Lower leg skin (tissue), 4 donors: ENCODE data around the gene PARM1. TPM values are rescaled to one million over a fixed set of nuclear protein-coding genes. Genes with fewer than 3 reads are reported as not detected.

Source experiments
- DNase-seq, 2 donors: peaks; one replicate each; pipeline ENCODE4 v3.0.0-alpha.2; 2019; ENCODE audit warnings: low spot score in 2 of 2
- H3K4me3 ChIP-seq: fragments of 200-600 bp; sonication (generic); 2 replicates; pipeline ENCODE4 v1.5.1; 2017; ENCODE audit warnings: mild to moderate bottlenecking, low read depth; ENCODE audit not compliant: poor library complexity, severe bottlenecking
- CTCF ChIP-seq, 3 donors: fragments of 450-650 bp; IDR thresholded peaks; one replicate each; pipeline ENCODE4 v1.5.1; 2016; ENCODE audit warnings: antibody characterized with exemption in 3 of 3, mild to moderate bottlenecking in 3 of 3, moderate library complexity in 2 of 3
- POLR2A ChIP-seq, 2 donors: fragments of 450-650 bp; IDR thresholded peaks; one replicate each; pipeline ENCODE4 v1.6.1; 2016 to 2017; ENCODE audit warnings: antibody characterized with exemption in 2 of 2, mild to moderate bottlenecking in 1 of 2, moderate library complexity in 1 of 2
- WGBS, 2 donors: methylation state at CpG; one replicate each; pipeline ENCODE4 v1.1.5; 2018; 5-methylcytosine and 5-hydroxymethylcytosine counted together
- intact Hi-C: fragments of 100-400 bp; cut with DNase I; formaldehyde crosslinking; loops from one replicate; pipeline ENCODE4 v1.15.0; 2023; ENCODE audit warnings: low total_unique reads
- total RNA-seq, 4 donors: library from RNA; depleted of rRNA; stranded (reverse); fragments of >200 nt; gene quantifications; one replicate each; pipeline ENCODE4 v1.1.0, GENCODE V29; 2016

Gene PARM1
- total RNA-seq, 4 donors from 2014 or later = 7.1 to 28.0 (median 10.9) TPM

- intact Hi-C loops = no loop called here
- DNase-seq = no peak
- no peak overlapping the region for H3K4me3 ChIP-seq
- 74 to 85% methylated on average over 2 of the region's 2 CpGs for WGBS, 2 donors
- TF ChIP-seq CTCF (IDR thresholded peaks at IDR 0.05) = no peak
- no peak for TF ChIP-seq POLR2A (IDR thresholded peaks at IDR 0.05)
Observed at GRCh38 chr4:74964311-74964710, 31.4 kb downstream of the PARM1 start.

GRCh38 chr4:74967324-74967723, 34.4 kb downstream of the PARM1 start:
- intact Hi-C loops = no loop called here
- no peak overlapping the region for H3K4me3 ChIP-seq
- WGBS, 2 donors = 31 to 43% methylated on average over 3 of the region's 3 CpGs
- TF ChIP-seq CTCF (IDR thresholded peaks at IDR 0.05) (no peak), POLR2A (IDR thresholded peaks at IDR 0.05) (no peak)
- no peak for DNase-seq

- H3K4me3 ChIP-seq = no peak overlapping the region
- intact Hi-C loops = no loop called here
- 87 to 89% methylated on average over 2 of the region's 2 CpGs for WGBS, 2 donors
- no peak for DNase-seq
- no peak for TF ChIP-seq CTCF (IDR thresholded peaks at IDR 0.05)
- no peak for TF ChIP-seq POLR2A (IDR thresholded peaks at IDR 0.05)
Observed at GRCh38 chr4:74968456-74969164, 35.7 kb downstream of the PARM1 start.

- intact Hi-C loops = no loop called here
- TF ChIP-seq CTCF (IDR thresholded peaks at IDR 0.05) = no peak
- TF ChIP-seq POLR2A (IDR thresholded peaks at IDR 0.05) = no peak
- no peak for DNase-seq
- 50 to 66% methylated on average over 9 of the region's 9 CpGs for WGBS, 2 donors
- H3K4me3 ChIP-seq = no peak overlapping the region
Observed at GRCh38 chr4:74969507-74970474, 36.9 kb downstream of the PARM1 start.

- intact Hi-C loops = no loop called here
- TF ChIP-seq POLR2A (IDR thresholded peaks at IDR 0.05) (no peak), CTCF (IDR thresholded peaks at IDR 0.05) (no peak)
- 83 to 88% methylated on average over 1 of the region's 1 CpG for WGBS, 2 donors
- H3K4me3 ChIP-seq = no peak overlapping the region
- DNase-seq = no peak
Observed at GRCh38 chr4:74970577-74970976, 37.7 kb downstream of the PARM1 start.
